RWPE2 (cell line): ENCODE measurements around the gene IRX3.
A peak's percentile ranks its signal among the peaks of the same experiment; 100 is the strongest.

ENCODE experiments used
- ATAC-seq: fragments of 200-7000 bp; cut with Tn5 transposase; 3 replicates; pipeline ENCODE4 v1.9.1; 2021; ENCODE audit warnings: low read depth
- DNase-seq: peaks from one replicate; pipeline ENCODE4 v3.0.0-alpha.2; 2020; ENCODE audit warnings: low spot score
- H3K27ac ChIP-seq: fragments of 450-650 bp; 2 replicates; pipeline ENCODE4 v1.5.1; 2017; ENCODE audit warnings: mild to moderate bottlenecking; ENCODE audit not compliant: poor library complexity, severe bottlenecking
- H3K27me3 ChIP-seq: fragments of 250-450 bp; sonication (Bioruptor Pico); 2 replicates; pipeline ENCODE4 v1.5.1; 2021; ENCODE audit warnings: mild to moderate bottlenecking, moderate library complexity; ENCODE audit not compliant: insufficient read depth, poor library complexity, severe bottlenecking
- H3K36me3 ChIP-seq: fragments of 250-450 bp; sonication (Bioruptor Pico); 2 replicates; pipeline ENCODE4 v1.5.1; 2020; ENCODE audit warnings: low read depth, mild to moderate bottlenecking, moderate library complexity
- H3K4me1 ChIP-seq: fragments of 250-450 bp; sonication (Bioruptor Pico); 2 replicates; pipeline ENCODE4 v1.5.1; 2021; ENCODE audit warnings: mild to moderate bottlenecking, moderate library complexity; ENCODE audit not compliant: insufficient read depth, poor library complexity, severe bottlenecking
- H3K4me3 ChIP-seq: fragments of 250-450 bp; sonication (Bioruptor Pico); 2 replicates; pipeline ENCODE4 v1.5.1; 2021; ENCODE audit warnings: mild to moderate bottlenecking, moderate library complexity; ENCODE audit not compliant: severe bottlenecking
- H3K9me3 ChIP-seq: fragments of 250-450 bp; sonication (Bioruptor Pico); 2 replicates; pipeline ENCODE4 v1.5.1; 2021; ENCODE audit warnings: mild to moderate bottlenecking, moderate library complexity; ENCODE audit not compliant: severe bottlenecking
- CTCF ChIP-seq: fragments of 450-650 bp; IDR thresholded peaks from one replicate; pipeline ENCODE4 v1.5.1; 2017; ENCODE audit warnings: mild to moderate bottlenecking, moderate library complexity; ENCODE audit not compliant: poor library complexity, severe bottlenecking

The IRX3 gene

GRCh38 chr16:54277845-54278703 is 8.5 kb downstream of the IRX3 start:
- Histone ChIP-seq H3K27me3 (no peaks in the 10 kb centered on the region), H3K27ac (no peak overlapping the region), H3K4me1 (no peaks in the 10 kb centered on the region), H3K9me3 (no peaks in the 10 kb centered on the region), H3K36me3 (peaks cover under 1% of the 10 kb centered on the region), H3K4me3 (no peak overlapping the region)
- DNase-seq (peak; percentile 22), ATAC-seq (no peak)
- no peak for TF ChIP-seq CTCF

GRCh38 chr16:54275956-54276355 is 10.6 kb downstream of the IRX3 start:
- no peaks in the 10 kb centered on the region for H3K27me3 ChIP-seq
- H3K4me1 ChIP-seq: no peaks in the 10 kb centered on the region
- no peak for ATAC-seq
- H3K9me3 ChIP-seq: no peaks in the 10 kb centered on the region
- peak; percentile 17 for DNase-seq
- H3K36me3 ChIP-seq: no peaks in the 10 kb centered on the region
- no peak for TF ChIP-seq CTCF
- no peak overlapping the region for H3K27ac ChIP-seq
- no peak overlapping the region for H3K4me3 ChIP-seq

- H3K4me3 ChIP-seq: no peak overlapping the region
- ATAC-seq (no peak), DNase-seq (peak; percentile 2)
- H3K9me3 ChIP-seq: no peaks in the 10 kb centered on the region
- H3K4me1 ChIP-seq: no peaks in the 10 kb centered on the region
- H3K27ac ChIP-seq: no peak overlapping the region
- no peak for TF ChIP-seq CTCF
- H3K36me3 ChIP-seq: no peaks in the 10 kb centered on the region
- H3K27me3 ChIP-seq: no peaks in the 10 kb centered on the region
Measured at GRCh38 chr16:54273566-54273965, 13.0 kb downstream of the IRX3 start.

- Histone ChIP-seq H3K4me3 (no peak overlapping the region), H3K36me3 (no peaks in the 10 kb centered on the region), H3K27ac (no peak overlapping the region), H3K9me3 (no peaks in the 10 kb centered on the region), H3K27me3 (no peaks in the 10 kb centered on the region), H3K4me1 (no peaks in the 10 kb centered on the region)
- DNase-seq (no peak), ATAC-seq (no peak)
- no peak for TF ChIP-seq CTCF
Measured at GRCh38 chr16:54270711-54271110, 15.9 kb downstream of the IRX3 start.

GRCh38 chr16:54269461-54269860 is 17.1 kb downstream of the IRX3 start:
- DNase-seq (no peak), ATAC-seq (no peak)
- Histone ChIP-seq H3K36me3 (no peaks in the 10 kb centered on the region), H3K27me3 (no peaks in the 10 kb centered on the region), H3K4me3 (no peak overlapping the region), H3K4me1 (no peaks in the 10 kb centered on the region), H3K27ac (no peak overlapping the region), H3K9me3 (no peaks in the 10 kb centered on the region)
- TF ChIP-seq CTCF: no peak
